Measurements from ENCODE around the gene SNTA1.

- TF ChIP-seq POLR2A (IDR thresholded peaks at IDR 0.05) (no peak), CTCF (IDR thresholded peaks at IDR 0.05 in 4 of 5, conservative IDR thresholded peaks at IDR 0.05 in 1 of 5) (no peak)
Observed at GRCh38 chr20:33463332-33464101, 20.0 kb upstream of the SNTA1 start.
